ENCODE results near the gene PPIE.

DNA sequence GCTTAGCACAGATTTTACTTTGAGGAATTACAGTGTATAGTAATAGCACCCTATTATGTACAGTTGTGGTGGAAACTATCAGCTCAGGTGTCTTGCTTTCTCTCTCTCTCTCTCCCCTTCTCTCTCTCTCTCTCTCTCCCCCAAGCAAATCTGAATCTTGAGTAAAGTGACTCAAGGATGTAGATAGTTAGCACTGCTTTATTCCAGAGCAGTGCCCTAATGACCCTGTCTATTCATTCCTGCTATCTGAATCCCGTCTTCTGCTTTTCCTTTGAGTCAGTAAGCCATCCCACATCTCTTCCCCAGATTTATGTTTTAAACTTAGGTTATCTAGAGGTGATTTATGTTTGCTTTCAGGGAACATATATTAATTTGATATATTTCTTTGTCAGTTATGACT lies 42.2 kb upstream of the PPIE start:
- TF ChIP-seq CTCF (IDR thresholded peaks at IDR 0.05), result no peak
- no peak for TF ChIP-seq EZH2 (IDR thresholded peaks at IDR 0.05; ENCODE audit: borderline replicate concordance, insufficient read depth, low read depth, low read length, poor library complexity, severe bottlenecking)

Measured in B cell (primary cell).